Right lung (tissue), 5 donors: ENCODE results near the gene BCKDK. TPM values are rescaled to one million over a fixed set of nuclear protein-coding genes. Genes with fewer than 3 reads are reported as not detected.
"Not testable (repeated sequence)": the region's sequence is repeated elsewhere in the genome, so short reads cannot be mapped to it uniquely, and the experiment has no call there.

Experiments
- DNase-seq, 2 donors: peaks; one replicate each; pipeline ENCODE4 v3.0.0-alpha.2; 2013
- polyA plus RNA-seq, 5 donors: library from polyadenylated mRNA; unstranded; fragments of 120-200 nt; gene quantifications; one replicate each; pipeline versions ENCODE4 v1.2.1 to v1.2.3, GENCODE V29; 2013; ENCODE audit warnings: inconsistent platforms in 1 of 5, low replicate concordance in 1 of 5; ENCODE audit not compliant: insufficient read length in 5 of 5, insufficient read depth in 1 of 5

Gene BCKDK
- polyA plus RNA-seq, 5 donors = 27.8 to 42.2 (median 36.7) TPM

- DNase-seq = no peak
These were observed 10.3 kb downstream of the BCKDK start for GRCh38 chr16:31118223-31119155.

DNA sequence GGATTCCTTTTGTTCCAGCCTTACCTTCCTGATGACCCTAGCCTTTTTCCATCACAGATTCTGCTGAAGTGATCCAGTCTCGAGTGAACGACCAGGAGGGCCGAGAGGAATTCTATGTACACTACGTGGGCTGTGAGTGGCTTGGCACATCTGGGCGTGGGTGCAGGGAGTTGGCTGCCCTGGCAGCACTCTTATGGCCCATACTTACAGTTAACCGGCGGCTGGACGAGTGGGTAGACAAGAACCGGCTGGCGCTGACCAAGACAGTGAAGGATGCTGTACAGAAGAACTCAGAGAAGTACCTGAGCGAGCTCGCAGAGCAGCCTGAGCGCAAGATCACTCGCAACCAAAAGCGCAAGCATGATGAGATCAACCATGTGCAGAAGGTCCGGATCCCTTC lies 11.9 kb downstream of the BCKDK start:
- DNase-seq = no peak

DNA sequence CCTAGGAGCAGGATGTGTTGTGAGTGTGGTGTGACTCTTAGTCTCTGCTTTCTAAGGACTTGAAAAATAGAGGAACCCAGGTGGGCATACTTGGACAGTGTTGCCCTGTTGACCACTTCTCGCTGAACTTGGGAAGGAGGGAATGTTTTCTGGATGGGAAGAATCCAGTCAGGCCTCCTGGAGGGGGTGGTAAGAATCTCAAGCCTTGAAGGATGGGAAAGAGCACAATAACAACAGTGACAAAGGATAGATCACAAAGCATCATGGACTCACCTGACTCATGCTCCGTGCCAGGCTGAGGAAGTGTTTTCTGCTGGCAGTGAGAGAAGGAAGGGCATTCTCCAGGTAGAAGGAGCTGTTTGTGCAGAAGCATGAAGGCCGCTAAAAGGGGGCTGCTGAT lies 17.7 kb downstream of the BCKDK start:
- DNase-seq = no peak

GRCh38 chr16:31127182-31127581 lies 19.0 kb downstream of the BCKDK start:
- no peak for DNase-seq

- DNase-seq = no peak
These were observed 20.8 kb downstream of the BCKDK start for GRCh38 chr16:31128711-31129567.

GRCh38 chr16:31129568-31130335 lies 21.6 kb downstream of the BCKDK start:
- no peak for DNase-seq

- DNase-seq = no peak
These were observed 22.2 kb downstream of the BCKDK start for GRCh38 chr16:31130336-31130891.

GRCh38 chr16:31130899-31131298 lies 22.7 kb downstream of the BCKDK start:
- peak; percentile 73 to 78 for DNase-seq

DNA sequence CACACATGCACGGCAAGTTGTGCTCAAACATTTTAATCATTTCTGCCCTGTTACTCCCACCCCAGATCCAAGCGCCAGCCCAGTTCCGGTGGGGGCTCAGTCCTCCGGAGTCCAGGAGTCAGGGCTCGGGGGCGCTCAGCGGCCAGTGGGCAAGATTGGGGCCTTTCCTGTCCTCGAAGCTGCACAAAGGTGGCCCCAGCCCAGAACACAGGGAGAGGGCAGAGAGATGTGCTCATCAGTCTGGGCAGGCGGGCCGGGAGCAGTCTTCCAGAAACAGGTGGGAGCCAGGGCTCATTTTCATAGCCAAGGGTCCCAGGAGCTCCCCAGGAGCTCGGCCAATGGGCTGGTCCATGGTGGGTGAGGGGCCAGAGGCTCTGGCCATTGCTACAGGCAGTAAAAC lies 23.2 kb downstream of the BCKDK start:
- DNase-seq = no peak

DNA sequence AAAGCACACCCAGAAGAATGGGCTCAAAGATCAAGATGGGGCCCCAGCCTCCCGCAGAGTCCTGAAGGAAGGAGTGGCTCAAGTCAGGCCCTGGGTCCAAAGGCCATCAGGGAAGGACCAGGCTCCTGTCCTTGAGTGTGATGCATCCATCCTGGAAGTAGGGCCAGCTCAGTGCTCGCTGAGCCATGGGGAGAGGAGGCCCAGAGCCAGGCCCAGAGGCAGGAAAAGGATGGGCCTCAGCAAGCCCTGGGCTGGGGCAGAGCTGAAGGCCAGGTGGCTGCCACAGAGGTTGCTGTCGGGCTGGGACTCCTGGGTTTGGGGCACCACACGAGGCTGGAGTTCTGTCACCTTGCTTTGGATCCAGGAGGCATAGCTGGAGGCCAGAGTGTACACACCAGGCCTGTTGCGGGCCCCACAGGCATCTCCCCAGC lies 23.7 kb downstream of the BCKDK start:
- no peak for DNase-seq

- DNase-seq = no peak
These were observed 24.3 kb downstream of the BCKDK start for GRCh38 chr16:31132303-31132979.

GRCh38 chr16:31133046-31133501 lies 24.9 kb downstream of the BCKDK start:
- DNase-seq = no peak

- no peak for DNase-seq
These were observed 25.9 kb downstream of the BCKDK start for GRCh38 chr16:31134091-31134571.

GRCh38 chr16:31134625-31135534 lies 26.7 kb downstream of the BCKDK start:
- no peak for DNase-seq

GRCh38 chr16:31135535-31136286 lies 27.5 kb downstream of the BCKDK start, which contains the start of gene PRSS8:
TSS of gene PRSS8 (minus strand) at chr16:31135727. CDS start at chr16:31135498, 229 bp downstream.
- DNase-seq = no peak

GRCh38 chr16:31136287-31136662 lies 28.1 kb downstream of the BCKDK start:
- DNase-seq = no peak

- not testable (repeated sequence) for DNase-seq
These were observed 28.8 kb downstream of the BCKDK start for GRCh38 chr16:31136822-31137499.
